ENCODE results near the gene MYO5A. TPM values are rescaled to one million over a fixed set of nuclear protein-coding genes. Genes with fewer than 3 reads are reported as not detected.
A peak's percentile ranks its signal among the peaks of the same experiment; 100 is the strongest.

MYO5A gene
- total RNA-seq, 1 experiment from 2014 or later: 17.6 TPM

GRCh38 chr15:52568601-52569585 is 40.2 kb upstream of the MYO5A start, which contains the start of gene ARPP19 (continued):
- no peak for TF ChIP-seq ZBTB33 (IDR thresholded peaks at IDR 0.05; ENCODE audit: extremely low read depth, insufficient replicate concordance, low read length)
- peak; percentile 94 for TF ChIP-seq CBX3 (IDR thresholded peaks at IDR 0.05; ENCODE audit: low read depth)
- peak; percentile 61; the same call in 1 of the 2 replicates for TF ChIP-seq SP1 (IDR thresholded peaks at IDR 0.05; ENCODE audit: low read depth)
- TF ChIP-seq ZFX (IDR thresholded peaks at IDR 0.05): peak; percentile 100
- TF ChIP-seq EZH2 (IDR thresholded peaks at IDR 0.05): no peak

GRCh38 chr15:52567871-52568600 is 39.4 kb upstream of the MYO5A start:
- ChIA-PET RAD21 (ENCODE audit: low non-redundant PET in 1 of 2, low total read pairs in 2 of 2, uncharacterized antibody in 2 of 2, unreplicated experiment in 2 of 2) (no interaction called here), POLR2A (interaction anchor here (1.0 kb wide), 1 partner anchor 14 kb away, joined by 4 read pairs; no protein-coding TSS in a partner anchor), CTCF (no interaction called here)
- DNase-seq (ENCODE audit: low read depth, low spot score): peak; percentile 8
- TSS peak; percentile 56 for BruUV-seq (replicated peaks)
- Histone ChIP-seq H3K27me3 (ENCODE audit: insufficient read depth, low read length) (no peaks in the 10 kb centered on the region), H3K4me1 (ENCODE audit: control insufficient read depth in 1 of 2, insufficient read depth in 2 of 2, low read length in 2 of 2) (peaks cover 8 to 16% of the 10 kb centered on the region in 2 experiments), H2AFZ (ENCODE audit: low read depth, low read length, poor library complexity, severe bottlenecking) (no peak overlapping the region), H4K20me1 (ENCODE audit: insufficient read depth) (peaks cover 38% of the 10 kb centered on the region), H3K9me2 (ENCODE audit: insufficient read depth) (no peaks in the 10 kb centered on the region), H3K9ac (ENCODE audit: low read length) (peak overlapping the region; percentile 99), H3K36me3 (ENCODE audit: control insufficient read depth in 1 of 2, insufficient read depth in 2 of 2, low read length in 2 of 2) (no peaks in the 10 kb centered on the region; a peak in 1 of 4 replicates), H3K27ac (ENCODE audit: low read depth, low read length) (peak overlapping the region; percentile 91), H3K9me3 (ENCODE audit: control insufficient read depth in 1 of 2, insufficient read depth in 1 of 2, low read depth in 1 of 2, low read length in 2 of 2) (no peaks in the 10 kb centered on the region), H3K4me2 (ENCODE audit: low read length) (peak overlapping the region; percentile 97), H3K4me3 (replicated peaks in 1 of 2; ENCODE audit: low read depth in 1 of 2, low read length in 2 of 2) (peak overlapping the region; percentile 91 to 98), H3K79me2 (ENCODE audit: insufficient read depth, low read length) (peaks cover 58% of the 10 kb centered on the region)
- ATAC-seq: peak; percentile 24
- intact Hi-C loops (cut with micrococcal nuclease): loop anchor here (5.0 to 10.0 kb wide), 3 partner anchors 109 to 313 kb away; partner anchors contain the start of gene ATOSA
- TF ChIP-seq EZH2phosphoT487 (IDR thresholded peaks at IDR 0.05; ENCODE audit: borderline replicate concordance) (no peak), JUND (IDR thresholded peaks at IDR 0.05) (no peak), ZBTB33 (IDR thresholded peaks at IDR 0.05; ENCODE audit: extremely low read depth, insufficient replicate concordance, low read length) (no peak), REST (IDR thresholded peaks at IDR 0.05; ENCODE audit: low read depth) (no peak), EGR1 (IDR thresholded peaks at IDR 0.05; ENCODE audit: low read depth) (no peak), POLR2AphosphoS5 (IDR thresholded peaks at IDR 0.05; ENCODE audit: low read depth, low read length) (no peak), YY1 (IDR thresholded peaks at IDR 0.05; ENCODE audit: extremely low read depth, insufficient replicate concordance, low read depth, low read length) (no peak), TCF7L2 (IDR thresholded peaks at IDR 0.05; ENCODE audit: borderline replicate concordance, extremely low read depth, insufficient read depth, insufficient read length) (no peak), ATF3 (IDR thresholded peaks at IDR 0.05) (no peak)

All from HCT116 (cell line).